Calu3 (cell line): ENCODE data around the gene SORCS3. TPM values are rescaled to one million over a fixed set of nuclear protein-coding genes. Genes with fewer than 3 reads are reported as not detected.

ENCODE experiments used
- BruUV-seq: library from RNA; stranded (reverse); fragments of 400-500 nt; replicated peaks from 2 replicates; lab custom pipeline; 2021; lab: Mats Ljungman, UMichigan
- CTCF ChIA-PET: fragments of 300-600 bp; sonication (Branson Sonifier 250); formaldehyde crosslinking; loops from one replicate; lab custom pipeline; 2022; ENCODE audit warnings: antibody characterized with exemption; lab: Charles Lee
- DNase-seq: peaks from one replicate; pipeline ENCODE4 v3.0.0; 2022
- H3K27ac Mint-ChIP-seq: one replicate; pipeline ENCODE4 v1.8.0; 2022; ENCODE audit warnings: mixed read lengths; ENCODE audit not compliant: unreplicated experiment
- H3K27me3 Mint-ChIP-seq: one replicate; pipeline ENCODE4 v1.8.0; 2022; ENCODE audit warnings: mixed read lengths; ENCODE audit not compliant: unreplicated experiment
- H3K36me3 Mint-ChIP-seq: one replicate; pipeline ENCODE4 v1.8.0; 2022; ENCODE audit warnings: mild to moderate bottlenecking, moderate library complexity, mixed read lengths; ENCODE audit not compliant: insufficient read depth, unreplicated experiment
- H3K4me1 Mint-ChIP-seq: one replicate; pipeline ENCODE4 v1.8.0; 2022; ENCODE audit warnings: mild to moderate bottlenecking, low read depth, mixed read lengths; ENCODE audit not compliant: unreplicated experiment
- H3K4me3 Mint-ChIP-seq: one replicate; pipeline ENCODE4 v1.8.0; 2022; ENCODE audit warnings: mild to moderate bottlenecking, low read depth, moderate library complexity, mixed read lengths; ENCODE audit not compliant: unreplicated experiment
- H3K9me3 Mint-ChIP-seq: one replicate; pipeline ENCODE4 v1.8.0; 2022; ENCODE audit warnings: low read depth, mixed read lengths; ENCODE audit not compliant: unreplicated experiment
- intact Hi-C: fragments of 100-400 bp; cut with micrococcal nuclease; formaldehyde crosslinking; loops from one replicate; pipeline ENCODE4 v1.10.0; 2022; ENCODE audit not compliant: unreplicated experiment
- total RNA-seq: library from RNA; stranded (reverse); gene quantifications from 2 replicates; pipeline ENCODE4 v1.2.3, GENCODE V29; 2022
- TF ChIP-seq, protein P1 (sequence below): fragments of 200-600 bp; IDR thresholded peaks from one replicate; pipeline ENCODE4 v1.8.0; 2022; ENCODE audit warnings: antibody characterized with exemption; ENCODE audit not compliant: unreplicated experiment

SORCS3 gene
- total RNA-seq, 1 experiment from 2014 or later = not detected

DNA sequence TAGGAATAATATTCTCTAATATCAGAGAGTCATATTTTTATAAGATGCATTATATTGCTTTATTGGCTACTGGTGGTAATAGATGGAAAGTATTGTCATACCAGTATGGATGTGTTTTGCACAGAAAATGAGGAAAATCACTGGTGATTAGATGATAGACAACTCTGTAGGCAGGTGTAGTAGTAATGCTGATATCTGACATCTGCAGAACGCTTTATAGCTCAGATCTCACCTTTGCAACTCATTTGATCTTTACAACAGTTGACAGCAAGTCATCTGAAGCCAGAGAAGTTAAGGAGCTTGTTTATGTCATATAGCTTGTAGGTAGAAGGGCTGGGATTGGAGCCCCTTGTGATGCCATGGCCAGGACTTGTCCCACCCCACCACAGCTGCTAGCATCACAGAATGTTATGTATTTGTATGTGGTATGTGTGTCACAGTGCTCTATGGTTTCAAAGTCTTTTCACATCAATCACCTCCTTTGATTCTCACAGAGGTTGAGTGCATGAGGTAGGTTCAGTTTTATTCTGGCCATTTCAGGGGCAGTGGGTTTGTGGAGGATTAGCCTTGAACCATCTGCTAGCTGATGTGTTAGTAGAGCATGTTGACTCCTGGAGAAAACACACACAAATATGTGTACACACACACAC is 140.0 kb downstream of the SORCS3 start:
- CTCF ChIA-PET = no interaction called here
- no peak overlapping the region for H3K4me3 Mint-ChIP-seq
- no TSS peak for BruUV-seq
- no peaks in the 10 kb centered on the region for H3K36me3 Mint-ChIP-seq
- H3K9me3 Mint-ChIP-seq = no peaks in the 10 kb centered on the region
- peaks cover 47% of the 10 kb centered on the region for H3K27me3 Mint-ChIP-seq
- TF ChIP-seq, protein P1, sequence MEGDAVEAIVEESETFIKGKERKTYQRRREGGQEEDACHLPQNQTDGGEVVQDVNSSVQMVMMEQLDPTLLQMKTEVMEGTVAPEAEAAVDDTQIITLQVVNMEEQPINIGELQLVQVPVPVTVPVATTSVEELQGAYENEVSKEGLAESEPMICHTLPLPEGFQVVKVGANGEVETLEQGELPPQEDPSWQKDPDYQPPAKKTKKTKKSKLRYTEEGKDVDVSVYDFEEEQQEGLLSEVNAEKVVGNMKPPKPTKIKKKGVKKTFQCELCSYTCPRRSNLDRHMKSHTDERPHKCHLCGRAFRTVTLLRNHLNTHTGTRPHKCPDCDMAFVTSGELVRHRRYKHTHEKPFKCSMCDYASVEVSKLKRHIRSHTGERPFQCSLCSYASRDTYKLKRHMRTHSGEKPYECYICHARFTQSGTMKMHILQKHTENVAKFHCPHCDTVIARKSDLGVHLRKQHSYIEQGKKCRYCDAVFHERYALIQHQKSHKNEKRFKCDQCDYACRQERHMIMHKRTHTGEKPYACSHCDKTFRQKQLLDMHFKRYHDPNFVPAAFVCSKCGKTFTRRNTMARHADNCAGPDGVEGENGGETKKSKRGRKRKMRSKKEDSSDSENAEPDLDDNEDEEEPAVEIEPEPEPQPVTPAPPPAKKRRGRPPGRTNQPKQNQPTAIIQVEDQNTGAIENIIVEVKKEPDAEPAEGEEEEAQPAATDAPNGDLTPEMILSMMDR = no peak
- no peak for DNase-seq
- intact Hi-C loops = no loop called here
- H3K4me1 Mint-ChIP-seq = no peaks in the 10 kb centered on the region
- H3K27ac Mint-ChIP-seq = no peak overlapping the region

DNA sequence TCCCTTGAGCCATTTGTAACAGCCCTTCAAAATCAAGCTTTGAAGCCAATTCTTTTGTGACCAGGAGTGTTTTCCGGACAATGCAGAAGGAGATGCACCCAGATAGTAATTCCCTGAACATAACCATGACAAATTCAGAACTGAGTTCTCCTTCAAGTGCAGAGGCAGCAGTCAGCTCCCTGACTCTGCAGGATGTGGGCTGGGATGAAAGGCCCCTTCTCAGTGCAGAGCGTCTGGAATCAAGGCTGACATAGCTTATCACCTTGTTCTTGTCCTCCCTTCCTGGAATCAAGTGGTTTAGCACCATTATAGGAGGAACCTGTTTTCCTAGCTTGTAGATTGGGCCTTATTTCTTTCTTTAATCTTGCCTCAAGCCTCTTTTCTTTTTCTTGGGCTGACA is 143.4 kb downstream of the SORCS3 start:
- no peak for DNase-seq
- Mint-ChIP-seq H3K4me3 (no peak overlapping the region), H3K27ac (no peak overlapping the region), H3K27me3 (peaks cover 40% of the 10 kb centered on the region), H3K9me3 (no peaks in the 10 kb centered on the region), H3K4me1 (no peaks in the 10 kb centered on the region), H3K36me3 (no peaks in the 10 kb centered on the region)
- TF ChIP-seq, protein P1 = no peak
- CTCF ChIA-PET = no interaction called here
- intact Hi-C loops = no loop called here
- BruUV-seq = no TSS peak

DNA sequence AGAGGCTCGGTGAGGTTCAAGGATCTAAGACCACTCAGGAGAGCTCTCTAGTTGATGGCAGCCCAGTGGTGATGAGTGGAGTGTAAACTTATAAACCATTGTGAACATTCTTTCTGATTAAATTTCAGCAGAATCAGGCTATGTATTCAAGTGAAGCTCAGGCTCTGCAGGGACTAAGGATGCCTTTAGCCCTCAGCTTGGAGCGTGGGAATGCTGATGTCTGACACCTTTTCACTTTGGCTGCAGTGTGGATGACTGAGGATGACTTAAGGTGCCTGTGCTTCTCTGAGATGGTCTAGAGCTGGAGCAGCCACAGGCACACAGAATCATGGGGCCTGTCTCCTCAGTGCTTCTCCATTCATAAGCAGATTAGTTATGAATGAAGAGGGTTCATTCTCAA is 150.4 kb downstream of the SORCS3 start:
- TF ChIP-seq, protein P1 = no peak
- intact Hi-C loops = no loop called here
- no peak overlapping the region for H3K4me3 Mint-ChIP-seq
- CTCF ChIA-PET = interaction anchor here (0.5 kb wide), 1 partner anchor 58 kb away, joined by 3 read pairs; no protein-coding TSS in a partner anchor
- no peak overlapping the region for H3K27ac Mint-ChIP-seq
- H3K4me1 Mint-ChIP-seq = no peaks in the 10 kb centered on the region
- peaks cover 81% of the 10 kb centered on the region for H3K27me3 Mint-ChIP-seq
- H3K36me3 Mint-ChIP-seq = no peaks in the 10 kb centered on the region
- BruUV-seq = no TSS peak
- DNase-seq = no peak
- H3K9me3 Mint-ChIP-seq = no peaks in the 10 kb centered on the region

DNA sequence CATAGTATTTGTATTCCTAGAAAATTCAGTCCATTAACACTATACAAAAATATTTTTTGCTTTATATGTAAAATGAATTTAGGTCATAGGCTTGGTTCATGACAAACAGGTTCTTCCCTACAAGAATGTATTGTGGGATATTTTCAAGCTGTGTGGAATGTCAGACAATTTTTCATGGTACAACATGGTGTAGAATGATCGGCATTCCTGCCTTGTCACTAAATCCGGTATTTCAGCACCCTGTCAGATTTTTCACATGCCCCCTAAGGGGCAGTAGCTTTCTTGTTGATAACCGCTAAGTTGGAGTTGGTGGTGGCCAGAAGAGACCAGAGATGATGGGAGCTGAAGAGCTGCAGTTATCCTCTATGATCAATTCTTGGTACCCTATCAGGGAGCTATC is 154.3 kb downstream of the SORCS3 start:
- Mint-ChIP-seq H3K27me3 (peaks cover 54% of the 10 kb centered on the region), H3K27ac (no peak overlapping the region), H3K4me3 (no peak overlapping the region), H3K4me1 (no peaks in the 10 kb centered on the region), H3K9me3 (no peaks in the 10 kb centered on the region), H3K36me3 (no peaks in the 10 kb centered on the region)
- no peak for DNase-seq
- TF ChIP-seq, protein P1 = no peak
- no TSS peak for BruUV-seq
- CTCF ChIA-PET = no interaction called here
- intact Hi-C loops = no loop called here
